ENCODE measurements around the gene PTPRD.

PTPRD gene

DNA sequence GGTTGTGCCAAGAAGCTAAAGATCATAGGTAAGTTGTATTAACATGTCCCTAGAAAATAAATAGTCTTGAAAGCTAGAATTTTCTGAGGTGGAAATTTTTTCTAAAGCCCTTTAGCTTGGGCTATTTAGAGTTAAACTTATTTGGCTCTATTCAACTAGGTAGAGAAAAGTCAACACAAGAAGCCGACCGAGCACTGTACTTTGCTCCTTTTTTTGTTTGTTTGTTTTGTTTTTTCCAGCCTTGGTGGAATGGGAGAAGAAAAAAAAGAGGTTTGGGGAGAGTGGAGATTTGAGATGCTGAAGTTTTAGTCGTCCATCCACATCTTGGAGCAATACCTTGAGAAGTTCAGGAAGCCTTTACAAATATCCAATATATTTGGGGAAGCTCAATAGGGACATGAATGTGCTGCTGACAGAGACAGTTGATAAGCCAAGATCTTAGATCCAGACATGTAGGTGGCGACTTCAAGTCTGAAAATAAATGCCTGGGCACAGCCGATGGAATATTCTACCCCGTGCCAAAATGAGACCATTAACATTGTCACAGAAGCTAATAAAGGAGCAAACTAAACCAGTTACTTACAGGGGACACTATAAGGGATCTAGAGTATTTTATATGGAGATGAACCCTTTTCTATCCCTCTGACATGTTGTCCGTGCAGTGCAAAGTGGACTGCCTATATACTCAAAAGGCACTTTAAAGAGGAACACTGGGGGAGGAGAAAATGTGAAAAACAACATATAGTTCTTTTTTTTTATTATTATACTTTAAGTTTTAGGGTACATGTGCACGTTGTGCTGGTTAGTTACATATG lies 466.1 kb downstream of the PTPRD start:
- DNase-seq: no peak

- DNase-seq: no peak
These were observed 468.4 kb downstream of the PTPRD start for GRCh38 chr9:10144355-10144754.

- no peak for DNase-seq
These were observed 477.2 kb downstream of the PTPRD start for GRCh38 chr9:10135553-10135952.

- no peak for DNase-seq
These were observed 478.5 kb downstream of the PTPRD start for GRCh38 chr9:10134266-10134665.

- no peak for DNase-seq
These were observed 482.6 kb downstream of the PTPRD start for GRCh38 chr9:10130061-10130675.

DNA sequence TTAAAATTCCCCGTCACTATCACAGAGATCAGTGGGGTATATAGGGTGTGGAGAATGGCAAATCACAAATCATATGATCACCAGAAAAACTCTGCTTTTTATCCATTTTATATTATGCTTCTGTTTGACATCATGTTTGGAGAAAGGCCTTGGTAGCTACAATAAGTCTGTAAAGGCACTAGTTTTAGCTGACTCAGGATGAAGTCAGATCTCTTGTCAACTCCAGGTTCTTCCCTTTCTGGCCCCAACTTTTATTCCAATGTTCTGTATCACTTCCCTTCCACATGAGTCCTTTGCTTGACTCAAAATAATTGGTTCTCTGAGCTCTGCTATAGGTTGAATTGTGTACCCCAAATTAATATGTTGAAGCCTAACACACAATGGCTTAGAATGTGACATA lies 484.9 kb downstream of the PTPRD start:
- DNase-seq: no peak

- DNase-seq: no peak
These were observed 500.0 kb downstream of the PTPRD start for GRCh38 chr9:10112798-10113197.

DNA sequence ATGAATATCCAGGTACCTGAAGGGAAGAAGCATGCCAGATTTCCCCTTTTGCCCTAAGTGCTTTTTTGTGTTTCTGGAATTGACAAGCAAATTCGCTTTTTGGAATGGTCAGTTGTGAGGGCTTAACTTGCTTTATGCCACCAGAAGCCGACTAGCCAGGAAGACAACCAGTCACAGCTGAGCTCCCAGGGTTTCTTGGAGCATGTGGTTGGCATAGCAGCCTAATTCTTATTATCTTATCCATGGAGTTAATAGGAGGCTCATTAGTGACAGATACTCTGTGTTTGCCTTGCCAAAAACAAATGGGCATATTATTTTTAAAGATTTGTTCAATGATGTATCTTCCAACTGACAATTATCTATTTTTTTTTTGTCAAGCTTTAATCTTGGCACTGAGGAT lies 500.7 kb downstream of the PTPRD start:
- DNase-seq: no peak

GRCh38 chr9:10108815-10109214 lies 504.0 kb downstream of the PTPRD start:
- DNase-seq: no peak

DNA sequence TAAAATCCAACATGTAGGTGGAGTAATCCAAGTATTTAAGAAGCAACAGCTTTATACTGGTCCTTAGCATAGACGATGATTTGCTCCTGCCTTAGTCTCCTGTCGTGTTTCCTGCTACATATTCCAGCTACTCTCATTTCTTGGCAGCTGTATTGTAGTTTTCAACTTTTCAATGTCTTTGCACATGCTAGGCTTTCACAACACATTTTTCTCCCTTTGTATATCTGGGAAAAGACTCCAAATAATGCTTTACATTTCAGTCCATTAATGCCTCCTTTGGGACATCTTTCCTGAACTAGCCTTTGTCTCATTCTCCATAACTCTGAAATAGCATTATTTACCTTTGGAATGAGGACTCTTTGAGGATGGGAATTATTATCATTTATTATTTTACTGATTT lies 508.0 kb downstream of the PTPRD start:
- no peak for DNase-seq

DNA sequence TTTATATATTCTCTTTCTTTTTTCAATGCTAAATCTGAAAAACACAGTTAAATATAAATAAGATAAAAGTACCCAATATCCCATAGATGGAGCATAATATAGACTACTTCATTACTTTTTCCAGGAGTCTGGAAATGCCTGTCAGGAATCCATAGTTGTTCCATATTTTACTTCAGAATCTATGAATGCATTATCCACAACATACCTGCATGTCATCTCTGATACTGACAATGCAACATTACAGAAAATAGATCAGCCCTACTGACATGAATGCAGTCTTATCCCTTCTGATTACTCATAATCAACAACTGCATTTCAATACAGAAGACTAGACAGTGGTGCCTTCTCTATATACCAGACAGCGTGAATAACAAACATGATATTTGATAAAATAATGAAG lies 517.6 kb downstream of the PTPRD start:
- no peak for DNase-seq

- DNase-seq: no peak
These were observed 518.2 kb downstream of the PTPRD start for GRCh38 chr9:10094563-10094962.

- no peak for DNase-seq
These were observed 532.8 kb downstream of the PTPRD start for GRCh38 chr9:10080012-10080411.

GRCh38 chr9:10079284-10079964 lies 533.4 kb downstream of the PTPRD start:
- DNase-seq: no peak

GRCh38 chr9:10071579-10071978 lies 541.2 kb downstream of the PTPRD start:
- no peak for DNase-seq

DNA sequence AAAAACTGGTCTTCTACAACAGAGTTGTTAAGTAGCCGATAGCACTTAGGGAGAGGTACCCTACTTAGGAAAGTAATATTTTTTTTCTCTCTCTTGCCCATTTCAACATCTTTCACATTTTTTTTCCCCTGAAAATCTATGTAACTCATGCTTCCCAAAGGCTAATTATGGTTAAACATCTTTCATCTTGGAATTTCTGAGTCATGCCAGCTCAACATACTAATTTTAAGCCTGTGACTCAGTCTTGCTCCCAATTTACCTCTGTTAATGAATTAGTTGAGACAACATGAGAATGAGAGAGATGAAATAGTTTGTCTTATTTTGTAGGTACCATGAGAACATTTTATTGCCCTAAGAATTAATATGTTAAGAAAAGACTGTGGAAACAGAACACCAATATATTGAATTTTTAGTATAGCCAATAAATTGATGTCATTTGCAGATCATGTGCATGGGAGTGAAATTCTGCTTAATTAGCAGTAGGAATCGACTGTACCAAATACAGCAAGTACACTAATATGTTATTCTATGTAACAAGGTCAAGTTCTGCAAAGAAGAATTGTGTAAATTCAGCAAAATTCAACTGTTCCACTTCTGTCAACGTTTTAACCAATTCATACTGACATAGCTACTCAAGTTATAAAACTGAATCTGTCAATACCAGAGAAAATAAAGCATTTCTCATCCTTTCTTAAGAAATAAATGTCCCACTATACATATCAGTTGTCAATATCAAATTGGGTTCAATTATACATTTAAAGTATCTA lies 550.0 kb downstream of the PTPRD start:
- DNase-seq: no peak

- no peak for DNase-seq
These were observed 553.8 kb downstream of the PTPRD start for GRCh38 chr9:10059044-10059443.

- no peak for DNase-seq
These were observed 556.9 kb downstream of the PTPRD start for GRCh38 chr9:10055886-10056395.

GRCh38 chr9:10054456-10054855 lies 558.3 kb downstream of the PTPRD start:
- no peak for DNase-seq

GRCh38 chr9:10052916-10053315 lies 559.9 kb downstream of the PTPRD start:
- no peak for DNase-seq

DNA sequence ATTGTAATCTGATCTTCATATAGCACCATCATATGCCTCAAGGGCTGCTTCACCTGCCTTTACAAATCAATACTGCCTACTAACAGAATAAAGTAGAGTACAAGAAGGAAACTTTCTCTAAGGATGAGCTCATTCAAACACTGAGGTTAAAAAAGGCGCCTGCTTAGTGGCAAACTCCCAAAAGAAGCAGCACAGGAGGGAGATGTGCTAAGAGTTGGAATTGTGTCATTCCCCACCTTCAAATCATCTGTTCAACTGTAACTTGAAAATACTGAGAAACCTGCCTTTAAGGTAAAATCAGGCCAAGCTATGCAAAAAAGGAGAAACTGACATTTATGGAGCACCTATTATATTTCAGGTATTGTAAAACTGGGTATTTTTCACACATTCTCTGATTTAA lies 560.6 kb downstream of the PTPRD start:
- no peak for DNase-seq

GRCh38 chr9:10050016-10050415 lies 562.8 kb downstream of the PTPRD start:
- no peak for DNase-seq

- no peak for DNase-seq
These were observed 563.8 kb downstream of the PTPRD start for GRCh38 chr9:10048994-10049393.

All from DMS79 (cell line).